CD4-positive, alpha-beta memory T cell (primary cell): Measurements from ENCODE around the gene KSR1. TPM values are rescaled to one million over a fixed set of nuclear protein-coding genes. Genes with fewer than 3 reads are reported as not detected.

Experiments
- CTCF ChIA-PET: fragments of 350-600 bp; sonication (Branson Sonifier 250); formaldehyde crosslinking; loops from one replicate; lab custom pipeline; 2021; ENCODE audit warnings: inconsistent platforms; ENCODE audit not compliant: partially characterized antibody; lab: Charles Lee
- POLR2A ChIA-PET: fragments of 350-600 bp; sonication (Branson Sonifier 250); formaldehyde crosslinking; loops from one replicate; lab custom pipeline; 2021; ENCODE audit not compliant: partially characterized antibody; lab: Charles Lee
- DNase-seq, 5 donors: peaks; one replicate each; pipeline versions ENCODE4 v3.0.0 to v3.0.0-alpha.2; 2020 to 2022; ENCODE audit warnings: mixed read lengths in 1 of 5
- H3K27ac ChIP-seq: one replicate; pipeline ENCODE4 v1.7.0; 2013; ENCODE audit warnings: low read depth, low read length
- H3K27me3 ChIP-seq: 2 replicates; pipeline ENCODE4 v1.7.0; 2013; ENCODE audit warnings: mild to moderate bottlenecking, low read length, moderate library complexity; ENCODE audit not compliant: insufficient read depth
- H3K36me3 ChIP-seq: 2 replicates; pipeline ENCODE4 v1.7.0; 2013; ENCODE audit warnings: mild to moderate bottlenecking, low read length, moderate library complexity; ENCODE audit not compliant: insufficient read depth
- H3K4me1 ChIP-seq: 2 replicates; pipeline ENCODE4 v1.7.0; 2013; ENCODE audit warnings: mild to moderate bottlenecking, low read length, moderate library complexity; ENCODE audit not compliant: insufficient read depth
- H3K4me3 ChIP-seq, 2 donors: one replicate each; pipeline ENCODE4 v1.7.0; 2013; ENCODE audit warnings: low read length in 2 of 2, mild to moderate bottlenecking in 1 of 2
- H3K9me3 ChIP-seq, 2 donors: one replicate each; pipeline ENCODE4 v1.7.0; 2013; ENCODE audit warnings: low read length in 2 of 2, control low read depth in 1 of 2; ENCODE audit not compliant: control insufficient read depth in 1 of 2
- H3K27ac Mint-ChIP-seq, 7 donors: one replicate each; pipeline ENCODE4 v1.8.0; 2020 to 2021; ENCODE audit warnings: mixed read lengths in 7 of 7, mild to moderate bottlenecking in 6 of 7, inconsistent platforms in 3 of 7, moderate library complexity in 3 of 7
- H3K27me3 Mint-ChIP-seq, 2 donors: one replicate each; pipeline ENCODE4 v1.8.0; 2020 to 2021; ENCODE audit warnings: mixed read lengths in 2 of 2
- H3K36me3 Mint-ChIP-seq, 2 donors: one replicate each; pipeline ENCODE4 v1.8.0; 2020 to 2021; ENCODE audit warnings: mixed read lengths in 2 of 2, inconsistent platforms in 1 of 2, mild to moderate bottlenecking in 1 of 2
- H3K4me1 Mint-ChIP-seq, 4 donors: one replicate each; pipeline ENCODE4 v1.8.0; 2020 to 2021; ENCODE audit warnings: mixed read lengths in 4 of 4, mild to moderate bottlenecking in 1 of 4
- H3K4me3 Mint-ChIP-seq, 8 donors: one replicate each; pipeline ENCODE4 v1.8.0; 2020 to 2021; ENCODE audit warnings: mixed read lengths in 8 of 8, mild to moderate bottlenecking in 7 of 8, moderate library complexity in 6 of 8, inconsistent platforms in 3 of 8
- H3K9me3 Mint-ChIP-seq, 8 donors: one replicate each; pipeline ENCODE4 v1.8.0; 2020 to 2021; ENCODE audit warnings: mixed read lengths in 8 of 8, mild to moderate bottlenecking in 5 of 8, inconsistent platforms in 3 of 8, moderate library complexity in 1 of 8
- intact Hi-C: fragments of 100-400 bp; cut with micrococcal nuclease; formaldehyde crosslinking; loops from one replicate; pipeline ENCODE4 v1.15.1; 2023
- polyA plus RNA-seq, 2 donors: library from polyadenylated mRNA; unstranded; fragments of 300-500 nt; fragmentation: Illumina TruSeq; gene quantifications; one replicate each; pipeline ENCODE4 v1.2.3, GENCODE V29; 2021
- total RNA-seq, 2 experiments: library from RNA; stranded (reverse); gene quantifications; one replicate each; pipeline ENCODE4 v1.2.3, GENCODE V29; 2021

KSR1 gene
- total and polyA plus RNA-seq, 4 experiments from 2014 or later, result 0.77 to 40.0 (median 18.7) TPM

DNA sequence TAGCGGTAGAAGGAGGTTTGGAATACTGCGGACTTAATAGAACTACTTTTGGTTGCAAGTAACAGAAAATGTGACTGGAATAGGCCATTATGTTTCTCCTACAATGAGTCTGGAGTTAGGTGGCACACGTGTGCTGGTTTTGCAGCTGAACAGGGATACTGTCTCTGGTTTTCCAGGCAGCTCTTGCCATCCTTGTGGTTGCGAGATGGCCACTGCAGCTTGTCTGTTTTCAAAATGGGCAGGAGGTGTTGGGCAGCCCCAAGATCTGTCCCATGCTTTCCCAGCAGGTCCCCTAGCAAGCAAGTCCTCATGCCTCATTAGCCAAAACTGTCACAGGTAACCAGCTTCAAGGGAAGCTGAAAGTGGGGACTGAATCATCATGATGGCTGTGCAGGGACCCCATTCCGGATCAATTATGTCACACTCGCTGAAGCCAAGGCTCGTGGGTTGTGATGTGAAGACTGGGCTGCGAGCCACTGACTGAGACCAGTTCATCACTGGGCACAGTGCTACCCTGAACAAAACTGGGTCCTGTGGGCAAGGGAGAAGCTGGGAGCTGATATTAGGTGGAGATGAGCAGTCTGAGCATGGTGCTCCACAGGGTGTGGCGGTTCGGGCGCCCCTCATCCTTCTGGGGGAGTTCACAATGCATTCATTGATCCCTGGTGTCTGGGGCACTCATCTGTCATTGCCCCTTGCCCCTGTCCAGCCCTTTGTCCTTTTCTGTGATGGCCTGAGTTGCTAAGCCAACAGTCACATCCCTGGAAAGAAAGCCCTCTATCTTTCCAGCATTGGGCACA lies 82.1 kb downstream of the KSR1 start:
- intact Hi-C loops, result no loop called here
- Mint-ChIP-seq H3K9me3 (no peaks in the 10 kb centered on the region), H3K36me3 (no peaks in the 10 kb centered on the region), H3K4me3 (no peak overlapping the region), H3K27ac (no peak overlapping the region), H3K27me3 (no peaks in the 10 kb centered on the region), H3K4me1 (peaks cover 15 to 28% (median 21%) of the 10 kb centered on the region in 4 donors)
- ChIA-PET POLR2A (no interaction called here), CTCF (no interaction called here)
- H3K36me3 ChIP-seq, result no peaks in the 10 kb centered on the region
- no peaks in the 10 kb centered on the region for H3K27me3 ChIP-seq
- no peak overlapping the region for H3K4me3 ChIP-seq
- H3K9me3 ChIP-seq, result no peaks in the 10 kb centered on the region
- H3K4me1 ChIP-seq, result peaks cover 14% of the 10 kb centered on the region
- H3K27ac ChIP-seq, result no peak overlapping the region
- no peak for DNase-seq

GRCh38 chr17:27539152-27539551 lies 82.9 kb downstream of the KSR1 start:
- no peak overlapping the region for H3K27ac ChIP-seq
- H3K4me3 ChIP-seq, result no peak overlapping the region
- no peaks in the 10 kb centered on the region for H3K27me3 ChIP-seq
- POLR2A ChIA-PET, result no interaction called here
- Mint-ChIP-seq H3K36me3 (no peaks in the 10 kb centered on the region), H3K27me3 (no peaks in the 10 kb centered on the region), H3K4me3 (no peak overlapping the region), H3K27ac (no peak overlapping the region), H3K9me3 (no peaks in the 10 kb centered on the region), H3K4me1 (peaks cover 23 to 35% (median 29%) of the 10 kb centered on the region in 4 donors)
- peaks cover 22% of the 10 kb centered on the region for H3K4me1 ChIP-seq
- no peaks in the 10 kb centered on the region for H3K36me3 ChIP-seq
- DNase-seq, result no peak
- intact Hi-C loops, result no loop called here
- CTCF ChIA-PET, result no interaction called here
- H3K9me3 ChIP-seq, result no peaks in the 10 kb centered on the region

- H3K4me1 ChIP-seq, result peaks cover 29% of the 10 kb centered on the region
- ChIA-PET POLR2A (no interaction called here), CTCF (no interaction called here)
- intact Hi-C loops, result no loop called here
- Mint-ChIP-seq H3K4me1 (peaks cover 30 to 43% (median 36%) of the 10 kb centered on the region in 4 donors), H3K36me3 (no peaks in the 10 kb centered on the region), H3K27ac (no peak overlapping the region), H3K4me3 (no peak overlapping the region), H3K9me3 (no peaks in the 10 kb centered on the region), H3K27me3 (no peaks in the 10 kb centered on the region)
- DNase-seq, result no peak
- H3K36me3 ChIP-seq, result no peaks in the 10 kb centered on the region
- no peaks in the 10 kb centered on the region for H3K27me3 ChIP-seq
- H3K4me3 ChIP-seq, result no peak overlapping the region
- H3K27ac ChIP-seq, result no peak overlapping the region
- no peaks in the 10 kb centered on the region for H3K9me3 ChIP-seq
These were observed 83.6 kb downstream of the KSR1 start for GRCh38 chr17:27539794-27540317.

DNA sequence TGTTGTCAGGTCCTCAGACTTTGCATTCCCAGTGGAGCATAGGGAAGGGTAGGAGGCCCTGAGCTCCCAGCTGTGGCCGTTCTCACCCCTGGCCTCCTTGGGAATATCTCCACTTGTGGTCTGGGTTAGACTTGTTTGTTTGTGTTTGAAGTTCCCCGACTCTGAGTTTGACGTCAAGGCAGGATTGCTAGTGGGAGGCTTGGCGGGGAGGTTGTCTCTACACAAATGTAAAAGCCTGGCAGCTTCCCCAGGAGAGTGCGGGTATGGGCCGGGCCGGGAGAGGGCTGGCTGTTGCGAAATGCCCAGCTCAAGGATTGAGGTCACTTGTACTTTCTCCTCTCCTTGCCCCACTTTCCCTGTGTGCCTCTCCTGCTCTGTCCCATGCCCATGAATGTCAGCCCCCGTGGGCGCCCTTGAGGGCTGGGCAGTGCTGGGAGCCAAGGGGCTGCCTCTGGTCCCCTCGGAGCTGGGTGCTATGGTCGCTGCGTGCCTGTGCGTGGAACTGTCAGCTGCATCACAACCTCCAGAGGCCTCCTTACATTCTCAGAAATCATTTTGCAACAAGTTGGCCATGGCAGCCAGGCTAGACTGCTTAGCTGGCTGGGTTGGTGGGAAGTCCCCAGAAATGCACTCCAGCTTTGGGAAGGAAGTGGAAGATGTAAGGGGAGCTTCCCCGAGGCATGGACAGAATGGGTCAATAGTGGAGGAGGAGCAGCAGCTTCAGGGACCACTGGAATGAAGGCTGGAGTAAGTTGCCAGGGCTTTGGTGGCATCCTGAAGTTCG lies 84.3 kb downstream of the KSR1 start:
- POLR2A ChIA-PET, result no interaction called here
- Mint-ChIP-seq H3K27me3 (no peaks in the 10 kb centered on the region), H3K36me3 (no peaks in the 10 kb centered on the region), H3K4me3 (no peak overlapping the region), H3K9me3 (no peaks in the 10 kb centered on the region), H3K27ac (peak overlapping the region in 2 of 7 donors; percentile 9 to 29), H3K4me1 (peaks cover 30 to 49% (median 41%) of the 10 kb centered on the region in 4 donors)
- CTCF ChIA-PET, result no interaction called here
- Histone ChIP-seq H3K27me3 (no peaks in the 10 kb centered on the region), H3K4me3 (no peak overlapping the region), H3K27ac (no peak overlapping the region), H3K9me3 (no peaks in the 10 kb centered on the region), H3K4me1 (peaks cover 36% of the 10 kb centered on the region), H3K36me3 (no peaks in the 10 kb centered on the region)
- DNase-seq, result no peak
- intact Hi-C loops, result no loop called here

DNA sequence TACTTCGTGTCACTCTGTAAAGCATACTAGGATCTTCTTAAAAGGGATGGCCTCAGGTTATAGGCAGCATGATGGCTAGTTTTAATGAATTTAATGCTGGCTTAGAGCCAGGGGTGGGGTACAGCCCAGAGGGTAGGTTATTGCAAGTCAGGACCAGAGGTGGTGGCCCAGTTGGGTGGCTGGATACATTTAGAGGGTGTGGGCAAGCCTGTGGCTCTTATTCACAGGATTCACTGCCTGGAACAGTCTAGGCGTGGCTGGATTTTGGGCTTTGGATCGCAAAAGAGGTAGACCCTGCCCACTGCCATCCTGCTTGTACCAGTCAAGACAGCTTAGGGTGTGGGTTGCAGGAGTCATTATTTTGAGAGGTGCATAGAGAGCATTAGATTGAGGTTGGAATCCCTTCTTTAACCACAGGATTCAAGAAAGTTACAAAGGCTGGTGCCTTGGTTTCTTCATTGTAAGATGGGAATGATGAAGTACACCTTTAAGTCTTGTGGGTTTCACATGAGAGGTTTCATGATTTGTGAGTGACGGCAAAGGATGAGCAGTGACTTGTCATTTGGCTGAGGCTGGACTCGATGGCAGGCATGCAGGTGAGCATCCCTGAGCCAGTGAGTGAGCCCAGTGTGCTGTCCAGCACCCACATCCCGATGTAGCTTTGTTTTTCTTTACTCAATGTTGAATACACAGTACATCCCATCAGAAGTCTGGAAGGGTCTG lies 85.2 kb downstream of the KSR1 start:
- no peaks in the 10 kb centered on the region for H3K36me3 ChIP-seq
- POLR2A ChIA-PET, result no interaction called here
- no peak overlapping the region for H3K4me3 ChIP-seq
- peak overlapping the region in 2 of 7 donors; percentile 1 to 58 for H3K27ac Mint-ChIP-seq
- no peaks in the 10 kb centered on the region for H3K36me3 Mint-ChIP-seq
- H3K27ac ChIP-seq, result no peak overlapping the region
- H3K27me3 ChIP-seq, result no peaks in the 10 kb centered on the region
- peaks cover 43% of the 10 kb centered on the region for H3K4me1 ChIP-seq
- H3K9me3 Mint-ChIP-seq, result no peaks in the 10 kb centered on the region
- CTCF ChIA-PET, result no interaction called here
- H3K4me1 Mint-ChIP-seq, result peaks cover 31 to 57% (median 48%) of the 10 kb centered on the region in 4 donors
- no peaks in the 10 kb centered on the region for H3K27me3 Mint-ChIP-seq
- intact Hi-C loops, result no loop called here
- H3K9me3 ChIP-seq, result no peaks in the 10 kb centered on the region
- no peak overlapping the region for H3K4me3 Mint-ChIP-seq
- DNase-seq, result no peak

DNA sequence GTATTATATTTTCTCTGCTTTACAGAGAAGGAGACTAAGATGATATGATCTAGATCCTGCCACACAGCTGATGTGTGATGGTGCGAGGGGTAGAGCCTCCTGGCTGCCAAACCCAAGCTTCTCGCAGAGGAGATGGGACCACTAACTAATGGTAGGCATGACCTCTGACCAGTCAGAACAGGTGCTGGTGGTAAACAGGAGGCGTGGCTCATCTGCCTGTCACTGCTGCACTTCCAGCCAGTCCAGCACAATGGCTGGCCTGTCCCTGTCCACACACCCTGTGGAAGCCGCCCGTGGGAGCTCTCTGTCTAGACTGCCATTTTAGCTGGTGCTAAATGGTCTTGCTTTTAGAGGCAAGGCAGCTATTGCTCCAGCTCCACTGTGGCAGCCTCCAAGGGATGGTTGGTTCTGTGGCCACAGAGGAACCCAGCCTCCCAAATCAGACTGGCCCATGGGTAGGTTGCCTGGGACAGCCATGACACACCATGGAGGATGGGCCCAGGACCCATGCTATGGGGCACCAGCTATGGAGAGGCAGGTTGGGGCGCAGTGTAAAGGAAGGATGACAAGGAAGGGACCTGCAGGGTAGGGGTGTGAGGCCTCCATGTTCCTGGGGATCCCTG lies 86.7 kb downstream of the KSR1 start:
- H3K36me3 Mint-ChIP-seq, result no peaks in the 10 kb centered on the region
- peak overlapping the region in 1 of 8 donors; percentile 10 for H3K4me3 Mint-ChIP-seq
- CTCF ChIA-PET, result no interaction called here
- H3K27ac Mint-ChIP-seq, result peak overlapping the region in 2 of 7 donors; percentile 29 to 87
- H3K9me3 Mint-ChIP-seq, result no peaks in the 10 kb centered on the region
- H3K4me3 ChIP-seq, result no peak overlapping the region
- intact Hi-C loops, result no loop called here
- H3K4me1 ChIP-seq, result peaks cover 43% of the 10 kb centered on the region
- no peaks in the 10 kb centered on the region for H3K36me3 ChIP-seq
- no peaks in the 10 kb centered on the region for H3K27me3 ChIP-seq
- POLR2A ChIA-PET, result no interaction called here
- H3K4me1 Mint-ChIP-seq, result peaks cover 31 to 65% (median 49%) of the 10 kb centered on the region in 4 donors
- H3K27ac ChIP-seq, result no peak overlapping the region
- no peaks in the 10 kb centered on the region for H3K27me3 Mint-ChIP-seq
- no peaks in the 10 kb centered on the region for H3K9me3 ChIP-seq
- no peak for DNase-seq
